Activated CD4-positive, alpha-beta T cell treated with anti-CD3 and anti-CD28 coated beads for 36 hours (primary cell): ENCODE data around the gene UBL3. TPM values are rescaled to one million over a fixed set of nuclear protein-coding genes. Genes with fewer than 3 reads are reported as not detected.

Experiments
- ATAC-seq: fragments of 200-7000 bp; cut with Tn5 transposase; one replicate; pipeline ENCODE4 v1.10.0; 2021; ENCODE audit warnings: mild to moderate bottlenecking, moderate library complexity
- CTCF ChIA-PET: fragments of 350-600 bp; sonication (Branson Sonifier 250); formaldehyde crosslinking; loops from one replicate; lab custom pipeline; 2021; ENCODE audit warnings: antibody characterized with exemption; lab: Charles Lee
- POLR2A ChIA-PET: fragments of 350-600 bp; sonication (Branson Sonifier 250); formaldehyde crosslinking; loops from one replicate; lab custom pipeline; 2021; ENCODE audit warnings: antibody characterized with exemption, inconsistent platforms; lab: Charles Lee
- DNase-seq: peaks from one replicate; pipeline ENCODE4 v3.0.0-alpha.2; 2020
- H3K27ac Mint-ChIP-seq: one replicate; pipeline ENCODE4 v1.8.0; 2021; ENCODE audit warnings: mixed read lengths
- H3K27me3 Mint-ChIP-seq: one replicate; pipeline ENCODE4 v1.8.0; 2021; ENCODE audit warnings: mixed read lengths
- H3K36me3 Mint-ChIP-seq: one replicate; pipeline ENCODE4 v1.8.0; 2021; ENCODE audit warnings: low read depth, mixed read lengths
- H3K4me1 Mint-ChIP-seq: one replicate; pipeline ENCODE4 v1.8.0; 2021; ENCODE audit warnings: mixed read lengths
- H3K4me3 Mint-ChIP-seq: one replicate; pipeline ENCODE4 v1.8.0; 2021; ENCODE audit warnings: mild to moderate bottlenecking, moderate library complexity, mixed read lengths
- H3K9me3 Mint-ChIP-seq: one replicate; pipeline ENCODE4 v1.8.0; 2021; ENCODE audit warnings: low read depth, mixed read lengths
- intact Hi-C, 2 experiments: fragments of 100-400 bp; cut with DNase I in 1 of 2; cut with micrococcal nuclease in 1 of 2; formaldehyde crosslinking; loops; one replicate each; pipeline versions ENCODE4 v1.14.2 to v1.15.1; 2022 to 2024; cut with DNase I, micrococcal nuclease
- total RNA-seq, 2 experiments: library from RNA; stranded (reverse); gene quantifications; one replicate each; pipeline ENCODE4 v1.2.3, GENCODE V29; 2021

UBL3 gene
- total RNA-seq, 2 experiments from 2014 or later: 9.1 to 10.7 TPM

- peaks cover 27% of the 10 kb centered on the region for H3K4me1 Mint-ChIP-seq
- no peak overlapping the region for H3K27ac Mint-ChIP-seq
- ChIA-PET POLR2A (no interaction called here), CTCF (interaction anchor here (0.9 kb wide), 1 partner anchor 65 kb away, joined by 3 read pairs; no protein-coding TSS in a partner anchor)
- no peak for DNase-seq
- no peaks in the 10 kb centered on the region for H3K36me3 Mint-ChIP-seq
- H3K27me3 Mint-ChIP-seq: peaks cover 4% of the 10 kb centered on the region
- H3K9me3 Mint-ChIP-seq: no peaks in the 10 kb centered on the region
- ATAC-seq: peak; percentile 9
- intact Hi-C loops: loop anchor here in 1 of 2 experiments (10.0 kb wide), 1 partner anchor 1307 kb away; the partner anchor contains the start of gene HSPH1
- H3K4me3 Mint-ChIP-seq: no peak overlapping the region
Measured at GRCh38 chr13:29858231-29858630, 7.8 kb upstream of the UBL3 start.

- POLR2A ChIA-PET: no interaction called here
- Mint-ChIP-seq H3K36me3 (no peaks in the 10 kb centered on the region), H3K4me1 (peaks cover 35% of the 10 kb centered on the region), H3K27me3 (no peaks in the 10 kb centered on the region), H3K9me3 (no peaks in the 10 kb centered on the region), H3K27ac (no peak overlapping the region), H3K4me3 (no peak overlapping the region)
- ATAC-seq: no peak
- intact Hi-C loops: loop anchor here in 1 of 2 experiments (10.0 kb wide), 1 partner anchor 1308 kb away; the partner anchor contains the start of gene HSPH1
- DNase-seq: no peak
- CTCF ChIA-PET: no interaction called here
Measured at GRCh38 chr13:29857085-29857484, 6.7 kb upstream of the UBL3 start.

DNA sequence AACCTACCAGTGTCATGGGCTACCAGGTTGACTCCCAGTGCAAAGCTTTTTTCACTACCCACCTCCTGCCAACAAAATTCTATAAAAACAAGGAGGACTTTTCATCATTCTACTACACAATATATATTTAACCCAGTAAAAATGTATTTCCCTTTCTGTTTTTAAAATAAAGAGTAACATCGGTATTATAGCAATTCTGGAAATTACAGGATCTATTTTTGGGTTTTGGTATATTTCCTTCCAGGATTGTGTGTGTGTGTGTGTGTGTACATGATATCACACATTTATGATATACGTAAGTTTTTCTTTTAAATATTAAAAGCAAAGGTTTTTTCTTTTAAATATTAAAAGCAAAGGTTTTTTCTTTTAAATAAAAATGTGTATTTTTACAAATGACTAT, 6.0 kb upstream of the UBL3 start:
- Mint-ChIP-seq H3K4me3 (no peak overlapping the region), H3K36me3 (no peaks in the 10 kb centered on the region), H3K4me1 (peaks cover 37% of the 10 kb centered on the region), H3K9me3 (no peaks in the 10 kb centered on the region), H3K27me3 (no peaks in the 10 kb centered on the region), H3K27ac (no peak overlapping the region)
- ChIA-PET CTCF (no interaction called here), POLR2A (no interaction called here)
- ATAC-seq (no peak), DNase-seq (no peak)
- intact Hi-C loops: loop anchor here in 1 of 2 experiments (10.0 kb wide), 1 partner anchor 1308 kb away; the partner anchor contains the start of gene HSPH1

- POLR2A ChIA-PET: no interaction called here
- no peaks in the 10 kb centered on the region for H3K27me3 Mint-ChIP-seq
- H3K4me3 Mint-ChIP-seq: no peak overlapping the region
- CTCF ChIA-PET: no interaction called here
- peaks cover 40% of the 10 kb centered on the region for H3K4me1 Mint-ChIP-seq
- H3K36me3 Mint-ChIP-seq: no peaks in the 10 kb centered on the region
- no peak for DNase-seq
- ATAC-seq: no peak
- no peak overlapping the region for H3K27ac Mint-ChIP-seq
- no peaks in the 10 kb centered on the region for H3K9me3 Mint-ChIP-seq
- intact Hi-C loops: loop anchor here in 1 of 2 experiments (10.0 kb wide), 1 partner anchor 1309 kb away; the partner anchor contains the start of gene HSPH1
Measured at GRCh38 chr13:29855784-29856183, 5.4 kb upstream of the UBL3 start.

DNA sequence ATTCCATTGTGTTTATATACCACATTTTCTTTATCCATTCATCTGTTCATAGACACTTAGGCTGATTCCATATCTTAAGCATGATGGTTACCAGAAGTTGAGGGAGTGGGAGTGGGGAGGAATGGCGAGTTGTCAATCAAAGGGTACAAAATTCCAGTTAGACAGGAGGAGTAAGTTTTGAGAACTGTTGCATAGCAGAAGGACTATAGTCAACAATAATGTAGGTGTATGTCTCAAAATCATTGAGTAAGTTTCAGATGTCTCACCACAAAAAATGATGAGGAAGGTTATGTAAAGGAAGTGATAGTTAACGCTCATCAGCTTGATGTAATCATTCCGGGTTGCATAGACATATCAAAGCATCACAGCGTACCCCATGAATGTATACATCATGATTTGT, 4.6 kb upstream of the UBL3 start:
- intact Hi-C loops: loop anchor here in 1 of 2 experiments (10.0 kb wide), 1 partner anchor 1310 kb away; the partner anchor contains the start of gene HSPH1
- Mint-ChIP-seq H3K36me3 (no peaks in the 10 kb centered on the region), H3K4me3 (no peak overlapping the region), H3K9me3 (no peaks in the 10 kb centered on the region), H3K27me3 (no peaks in the 10 kb centered on the region), H3K4me1 (peaks cover 40% of the 10 kb centered on the region), H3K27ac (peak overlapping the region; percentile 29)
- DNase-seq: no peak
- ChIA-PET CTCF (no interaction called here), POLR2A (no interaction called here)
- no peak for ATAC-seq

- POLR2A ChIA-PET: no interaction called here
- CTCF ChIA-PET: no interaction called here
- H3K36me3 Mint-ChIP-seq: peaks cover 5% of the 10 kb centered on the region
- no peaks in the 10 kb centered on the region for H3K9me3 Mint-ChIP-seq
- no peak overlapping the region for H3K4me3 Mint-ChIP-seq
- DNase-seq (no peak), ATAC-seq (no peak)
- H3K27ac Mint-ChIP-seq: no peak overlapping the region
- H3K27me3 Mint-ChIP-seq: no peaks in the 10 kb centered on the region
- peaks cover 31% of the 10 kb centered on the region for H3K4me1 Mint-ChIP-seq
- intact Hi-C loops: loop anchor here (2.0 to 10.0 kb wide), 6 partner anchors 84 to 1312 kb away; partner anchors contain the start of genes HSPH1 (in 1 of the 2), SLC7A1 (in 1 of the 2) and USPL1 (in 1 of the 2)
Measured at GRCh38 chr13:29853131-29853530, 2.7 kb upstream of the UBL3 start.

DNA sequence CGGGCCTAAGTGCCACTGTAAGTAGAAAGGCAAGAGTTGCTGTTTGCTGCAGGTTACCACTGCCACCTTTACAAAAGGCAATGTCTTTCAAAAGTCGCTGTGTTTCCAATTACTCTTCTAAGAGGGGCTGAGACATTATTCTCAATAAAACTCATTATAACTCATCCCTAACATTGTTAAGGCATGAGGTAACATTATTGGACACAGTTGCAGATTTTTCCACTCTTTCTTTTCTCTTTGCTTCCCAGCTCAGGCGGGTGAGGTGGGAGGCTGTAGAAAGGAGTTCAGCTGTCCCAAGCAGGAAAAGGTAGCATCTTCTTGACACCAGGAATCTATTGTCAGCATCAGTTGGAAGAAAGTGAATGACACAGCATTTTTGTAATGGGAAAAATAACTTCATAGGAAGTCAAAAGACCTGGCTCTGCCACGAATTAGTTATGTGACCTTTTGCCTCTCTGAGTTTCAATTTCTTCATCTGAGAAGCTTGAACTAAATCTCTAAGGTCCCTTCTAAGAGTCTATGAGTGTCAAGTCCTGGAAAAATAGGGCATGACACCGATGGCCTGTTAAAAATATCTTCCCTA, 2.1 kb upstream of the UBL3 start:
- DNase-seq (no peak), ATAC-seq (no peak)
- POLR2A ChIA-PET: no interaction called here
- CTCF ChIA-PET: no interaction called here
- intact Hi-C loops: loop anchor here (2.0 to 10.0 kb wide), 6 partner anchors 85 to 1312 kb away; partner anchors contain the start of genes HSPH1 (in 1 of the 2), SLC7A1 (in 1 of the 2) and USPL1 (in 1 of the 2)
- Mint-ChIP-seq H3K36me3 (peaks cover 8% of the 10 kb centered on the region), H3K4me1 (peaks cover 32% of the 10 kb centered on the region), H3K4me3 (no peak overlapping the region), H3K27me3 (no peaks in the 10 kb centered on the region), H3K9me3 (no peaks in the 10 kb centered on the region), H3K27ac (no peak overlapping the region)

DNA sequence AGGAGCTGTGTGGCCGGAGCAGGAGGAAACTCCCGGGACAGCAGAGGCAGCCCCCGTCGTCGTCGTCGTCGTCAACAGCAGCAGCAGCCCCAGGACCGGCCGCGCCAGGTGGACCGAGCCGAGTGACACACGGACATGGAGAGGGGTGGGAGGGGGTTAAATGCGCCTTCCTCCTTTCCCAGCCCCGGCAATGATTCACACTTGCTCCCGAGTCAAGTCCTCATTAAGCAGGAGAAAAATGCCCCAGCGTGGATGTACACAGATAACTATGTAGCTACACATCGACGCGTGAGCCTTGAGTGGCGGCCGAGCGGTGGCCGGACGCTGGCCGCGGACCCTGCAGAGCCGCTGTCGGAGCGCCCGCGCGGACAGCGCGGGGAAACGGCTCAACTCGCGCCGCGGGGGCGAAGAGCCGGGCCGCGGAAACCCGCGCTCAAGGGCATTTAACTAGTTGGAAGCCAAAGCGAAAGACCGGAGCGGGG, 645 bp downstream of the UBL3 start:
- peak; percentile 58 for DNase-seq
- CTCF ChIA-PET: interaction anchor here (0.6 to 3.4 kb wide), 8 partner anchors 42 to 283 kb away, joined by 3 to 19 read pairs (median 4); no protein-coding TSS in a partner anchor
- peaks cover 40% of the 10 kb centered on the region for H3K4me1 Mint-ChIP-seq
- intact Hi-C loops: loop anchor here (1.0 to 10.0 kb wide), 16 partner anchors 18 to 1315 kb away; partner anchors contain the start of genes SLC7A1 (in 2 of the 2), USPL1 (in 2 of the 2), HSPH1 (in 1 of the 2) and KATNAL1 (in 1 of the 2)
- peaks cover 8% of the 10 kb centered on the region for H3K36me3 Mint-ChIP-seq
- H3K4me3 Mint-ChIP-seq: peak overlapping the region; percentile 90
- peak overlapping the region; percentile 94 for H3K27ac Mint-ChIP-seq
- H3K27me3 Mint-ChIP-seq: no peaks in the 10 kb centered on the region
- POLR2A ChIA-PET: interaction anchor here (0.9 to 1.8 kb wide), 3 partner anchors 32 to 263 kb away, joined by 3 to 7 read pairs (median 4); no protein-coding TSS in a partner anchor
- ATAC-seq: peak; percentile 5
- no peaks in the 10 kb centered on the region for H3K9me3 Mint-ChIP-seq

- peak; percentile 56 for DNase-seq
- POLR2A ChIA-PET: interaction anchor here (0.7 to 1.0 kb wide), 2 partner anchors 87 to 274 kb away, joined by 3 read pairs; no protein-coding TSS in a partner anchor
- no peaks in the 10 kb centered on the region for H3K9me3 Mint-ChIP-seq
- ATAC-seq: peak; percentile 14
- peak overlapping the region; percentile 94 for H3K27ac Mint-ChIP-seq
- no peaks in the 10 kb centered on the region for H3K27me3 Mint-ChIP-seq
- CTCF ChIA-PET: interaction anchor here (0.6 to 3.4 kb wide), 6 partner anchors 42 to 263 kb away, joined by 3 to 19 read pairs (median 4); no protein-coding TSS in a partner anchor
- peaks cover 8% of the 10 kb centered on the region for H3K36me3 Mint-ChIP-seq
- intact Hi-C loops: loop anchor here (1.0 to 5.0 kb wide), 4 partner anchors 66 to 264 kb away; no protein-coding TSS in a partner anchor
- peak overlapping the region; percentile 90 for H3K4me3 Mint-ChIP-seq
- peaks cover 39% of the 10 kb centered on the region for H3K4me1 Mint-ChIP-seq
Measured at GRCh38 chr13:29849071-29849631, 1.3 kb downstream of the UBL3 start.

GRCh38 chr13:29847501-29847983, 2.9 kb downstream of the UBL3 start:
- ATAC-seq: no peak
- H3K27ac Mint-ChIP-seq: peak overlapping the region; percentile 92
- ChIA-PET CTCF (interaction anchor here (0.6 to 7.0 kb wide), 9 partner anchors 12 to 339 kb away, joined by 3 to 49 read pairs (median 7); no protein-coding TSS in a partner anchor), POLR2A (interaction anchor here (1.4 kb wide), 1 partner anchor 42 kb away, joined by 4 read pairs; no protein-coding TSS in a partner anchor)
- peaks cover 8% of the 10 kb centered on the region for H3K36me3 Mint-ChIP-seq
- intact Hi-C loops: loop anchor here (5.0 kb wide), 1 partner anchor 75 kb away; no protein-coding TSS in a partner anchor
- peak overlapping the region; percentile 90 for H3K4me3 Mint-ChIP-seq
- DNase-seq: peak; percentile 21
- peaks cover 41% of the 10 kb centered on the region for H3K4me1 Mint-ChIP-seq
- no peaks in the 10 kb centered on the region for H3K9me3 Mint-ChIP-seq
- no peaks in the 10 kb centered on the region for H3K27me3 Mint-ChIP-seq
